Erythroblast (primary cell): Measurements from ENCODE around the gene PRPF18.
A peak's percentile ranks its signal among the peaks of the same experiment; 100 is the strongest.
"Not testable (repeated sequence)": the region's sequence is repeated elsewhere in the genome, so short reads cannot be mapped to it uniquely, and the experiment has no call there.

Experiments
- DNase-seq, 2 experiments: peaks; one replicate each; lab custom pipeline; 2025; lab: John Stamatoyannopoulos, UW
- GATA1 ChIP-seq: IDR thresholded peaks from 2 replicates; pipeline ENCODE4 v1.6.1; 2011; ENCODE audit warnings: low read depth, mild to moderate bottlenecking, control low read depth, low read length, moderate library complexity
- POLR2A ChIP-seq: IDR thresholded peaks from 2 replicates; pipeline ENCODE4 v1.6.1; 2011; ENCODE audit warnings: mild to moderate bottlenecking, low read length

PRPF18 gene, protein sequence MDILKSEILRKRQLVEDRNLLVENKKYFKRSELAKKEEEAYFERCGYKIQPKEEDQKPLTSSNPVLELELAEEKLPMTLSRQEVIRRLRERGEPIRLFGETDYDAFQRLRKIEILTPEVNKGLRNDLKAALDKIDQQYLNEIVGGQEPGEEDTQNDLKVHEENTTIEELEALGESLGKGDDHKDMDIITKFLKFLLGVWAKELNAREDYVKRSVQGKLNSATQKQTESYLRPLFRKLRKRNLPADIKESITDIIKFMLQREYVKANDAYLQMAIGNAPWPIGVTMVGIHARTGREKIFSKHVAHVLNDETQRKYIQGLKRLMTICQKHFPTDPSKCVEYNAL

DNA sequence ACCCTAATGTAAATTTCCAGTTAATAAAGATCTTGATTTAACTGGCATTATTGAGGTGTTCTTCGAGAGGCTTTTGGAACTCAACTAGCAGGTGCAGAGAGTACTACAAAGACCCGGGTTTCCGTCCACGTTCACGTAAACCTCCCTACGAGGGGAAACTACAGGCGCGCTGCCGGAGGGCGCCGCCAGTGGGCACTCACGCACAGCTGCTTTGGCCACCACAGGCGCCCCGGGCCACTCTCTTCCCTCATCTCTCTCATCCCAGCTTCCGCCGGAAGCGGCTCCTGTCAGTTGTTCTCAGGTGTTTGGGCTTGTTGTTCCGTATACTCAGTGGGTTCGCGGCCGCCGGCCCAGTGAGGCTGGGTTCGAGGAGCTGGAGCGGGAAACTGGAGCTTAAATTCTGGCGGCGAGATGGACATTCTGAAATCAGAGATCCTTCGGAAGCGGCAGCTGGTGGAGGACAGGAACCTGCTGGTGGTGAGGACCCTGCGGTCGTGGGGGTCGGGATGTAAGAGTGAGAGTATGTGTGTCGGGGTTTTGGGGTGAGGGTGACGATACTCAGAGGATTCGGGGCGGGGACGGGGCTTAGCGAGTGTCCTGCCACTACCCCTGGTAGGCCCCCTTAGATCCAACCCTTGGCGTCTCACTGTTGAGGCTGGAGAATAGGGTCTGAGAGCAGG lies at the start of gene PRPF18:
Gene PRPF18, plus strand, starts transcription at position 290 of the 680 bp plus-strand sequence. Its CDS starts 122 bp downstream, at position 412.
- peak; percentile 95 to 96 for DNase-seq
- TF ChIP-seq GATA1 (no peak), POLR2A (peak; percentile 76)

DNA sequence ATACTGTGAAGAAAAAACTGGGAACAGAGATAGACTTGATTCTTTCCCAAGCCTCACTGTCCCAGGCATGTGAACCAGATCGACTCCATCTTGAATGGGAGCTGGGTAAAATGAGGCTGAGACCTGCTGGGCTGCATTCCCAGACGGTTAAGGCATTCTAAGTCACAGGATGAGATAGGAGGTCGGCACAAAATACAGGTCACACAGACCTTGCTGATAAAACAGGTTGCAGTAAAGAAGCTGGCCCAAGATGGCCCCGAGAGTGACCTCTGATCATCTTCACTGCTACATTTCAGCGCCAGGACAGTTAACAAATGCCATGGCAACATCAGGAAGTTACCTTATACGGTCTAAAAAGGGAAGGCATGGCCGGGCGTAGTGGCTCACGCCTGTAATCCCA lies 48.8 kb upstream of the PRPF18 start:
- not testable (repeated sequence) for DNase-seq

DNA sequence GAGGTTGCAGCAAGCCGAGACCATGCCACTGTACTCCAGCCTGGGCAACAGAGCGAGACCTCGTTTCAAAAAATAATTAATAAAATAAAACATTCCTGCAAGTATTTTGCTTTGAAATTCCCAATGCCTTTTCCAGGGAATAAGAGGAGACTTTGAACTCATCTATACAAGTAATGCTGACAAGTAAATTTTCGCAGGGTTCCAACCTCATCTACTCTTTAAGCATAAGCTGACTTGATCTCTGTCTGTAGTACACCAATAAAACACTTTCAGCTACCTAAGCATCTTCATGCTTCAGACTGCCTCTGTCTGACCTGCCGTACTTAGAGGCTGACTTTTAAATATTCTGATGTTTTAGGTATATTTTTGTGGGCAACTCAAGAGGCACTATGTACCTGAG lies 44.2 kb upstream of the PRPF18 start:
- TF ChIP-seq GATA1 (no peak), POLR2A (no peak)
- DNase-seq = no peak

DNA sequence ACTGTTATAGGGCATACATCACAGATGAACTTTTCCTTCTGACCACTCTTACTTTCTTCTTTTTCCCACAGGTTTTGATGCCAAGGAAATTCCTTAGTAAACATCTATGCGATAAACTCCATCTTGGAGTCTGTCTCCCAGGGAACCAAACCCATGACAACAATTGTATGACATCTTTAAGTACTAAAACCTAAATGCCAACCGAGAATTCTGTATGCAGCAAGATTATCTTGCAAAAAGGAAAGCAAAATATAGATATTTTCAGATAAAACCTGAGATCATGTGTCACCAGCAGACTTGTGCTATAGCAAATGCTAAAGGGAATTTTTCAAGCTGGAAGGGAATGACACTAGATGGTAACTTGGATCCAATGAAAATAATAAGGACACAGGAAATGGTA lies 36.0 kb upstream of the PRPF18 start:
- TF ChIP-seq GATA1 (no peak), POLR2A (no peak)

DNA sequence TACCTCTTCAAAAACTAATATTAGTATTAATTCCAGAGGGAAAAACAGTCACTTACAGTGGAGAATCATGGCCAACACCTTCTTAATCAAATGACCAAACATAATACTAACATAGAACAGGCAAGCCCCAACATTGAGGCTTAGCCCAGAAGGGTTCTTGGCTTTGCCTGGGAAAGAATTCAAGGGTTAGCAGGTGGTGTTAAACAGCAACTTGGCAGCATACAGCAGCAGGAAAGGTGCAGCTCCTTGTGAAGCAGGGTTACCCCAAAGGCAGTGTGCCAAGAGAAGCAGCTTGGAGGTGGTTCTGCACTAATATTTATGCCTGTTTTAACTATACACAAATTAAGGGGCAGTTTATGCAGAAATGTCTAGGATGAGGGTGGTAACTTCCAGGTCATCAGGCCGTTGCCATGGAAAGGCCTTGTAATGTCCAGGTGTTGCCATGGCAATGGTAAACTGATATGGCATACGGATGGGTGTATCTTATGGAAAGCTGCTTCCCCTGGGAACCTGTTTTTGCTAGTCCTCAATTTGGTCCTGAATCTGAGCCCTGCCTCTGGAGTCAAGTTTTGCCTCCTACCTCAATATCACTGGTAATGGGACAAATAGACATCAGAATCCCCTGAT lies 30.8 kb upstream of the PRPF18 start:
- TF ChIP-seq GATA1 (no peak), POLR2A (no peak)
- no peak for DNase-seq

More for the DNA sequence above, 36.0 kb upstream of the PRPF18 start:
- no peak for DNase-seq

DNA sequence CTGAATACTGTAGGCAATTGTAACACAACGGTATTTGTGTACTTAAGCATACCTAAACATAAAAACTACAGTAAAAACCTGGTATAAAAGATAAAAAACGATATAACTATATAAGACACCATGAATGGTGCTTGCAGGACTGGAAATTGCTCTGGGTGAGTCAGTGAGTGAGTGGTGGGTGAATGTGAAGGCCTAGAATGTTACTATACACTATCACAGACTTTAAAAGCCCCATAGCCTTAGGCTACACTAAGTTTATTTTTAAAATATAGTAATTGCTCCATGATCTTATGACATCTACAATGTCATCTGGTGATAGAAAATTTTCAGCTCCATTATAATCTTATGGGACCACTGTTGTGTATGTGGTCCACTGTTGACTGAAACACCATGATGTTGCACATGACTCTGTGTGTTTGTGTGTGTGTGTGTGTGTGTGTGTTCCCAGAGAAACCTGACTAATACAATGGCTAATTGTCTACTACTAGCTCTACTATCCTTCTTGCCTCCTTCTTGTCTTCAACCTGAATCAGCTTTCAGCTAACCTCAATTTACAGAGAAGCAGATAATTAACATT lies 27.6 kb upstream of the PRPF18 start:
- no peak for DNase-seq
- TF ChIP-seq POLR2A (no peak), GATA1 (no peak)

DNA sequence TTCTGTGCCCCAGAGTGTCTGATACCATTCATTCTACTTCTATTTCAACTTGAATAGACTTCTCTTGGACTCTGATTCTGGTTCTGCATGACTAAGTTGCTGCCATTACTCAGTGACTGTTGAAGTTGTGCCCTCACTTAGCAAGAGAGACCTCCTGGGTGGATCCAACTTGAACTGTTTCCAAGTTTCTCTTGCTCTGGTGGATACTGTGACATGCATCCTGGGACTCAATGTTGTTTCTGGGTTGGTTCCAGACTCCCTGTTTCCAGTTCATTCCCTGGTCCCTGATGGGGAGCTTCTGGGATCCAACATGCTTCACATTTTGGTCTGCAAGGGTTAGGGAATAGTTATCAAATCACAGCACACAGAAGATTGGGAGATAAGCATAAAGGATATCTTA lies 26.2 kb upstream of the PRPF18 start:
- DNase-seq = no peak
- TF ChIP-seq GATA1 (no peak), POLR2A (no peak)

DNA sequence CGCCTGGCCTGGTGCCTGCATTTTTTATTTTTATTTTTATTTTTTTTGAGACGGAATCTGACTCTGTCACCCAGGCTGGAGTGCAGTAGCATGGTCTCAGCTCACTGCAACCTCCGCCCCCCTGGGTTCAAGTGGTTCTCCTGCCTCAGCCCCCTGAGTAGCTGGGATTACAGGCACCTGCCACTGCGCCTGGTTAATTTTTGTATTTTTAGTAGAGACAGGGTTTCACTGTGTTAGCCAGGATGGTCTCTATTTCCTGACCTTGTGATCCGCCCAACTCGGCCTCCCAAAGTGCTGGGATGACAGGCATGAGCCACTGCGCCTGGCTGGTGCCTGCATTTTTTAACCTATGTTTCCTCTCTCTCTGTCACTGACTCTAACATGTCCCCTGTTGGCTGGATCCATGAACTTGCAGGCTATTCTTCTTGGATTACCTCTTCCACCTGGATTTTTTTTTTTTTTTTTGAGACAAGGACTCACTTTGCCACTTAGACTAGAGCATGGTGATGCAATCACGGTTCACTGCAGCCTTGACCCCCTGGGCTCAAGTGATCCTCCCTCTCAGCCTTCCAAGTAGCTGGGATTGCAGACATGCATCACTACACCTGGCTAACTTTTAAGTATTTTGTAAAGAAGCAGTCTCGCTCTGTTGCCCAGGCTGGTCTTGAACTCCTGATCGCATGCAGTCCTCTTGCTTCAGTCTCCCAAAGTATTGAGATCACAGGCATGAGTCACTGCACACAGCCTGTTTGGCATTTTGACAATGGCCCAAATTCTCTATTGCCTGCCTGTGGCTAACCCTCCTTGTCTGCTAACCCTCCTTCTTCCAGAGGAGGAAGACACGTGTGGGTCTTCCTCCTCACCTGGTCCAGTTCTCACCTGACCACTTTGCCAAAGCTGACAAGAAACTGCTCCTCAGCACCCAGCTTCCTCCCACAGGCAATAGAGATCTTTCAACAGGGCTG lies 23.0 kb upstream of the PRPF18 start:
- TF ChIP-seq POLR2A (no peak), GATA1 (no peak)
- no peak for DNase-seq

DNA sequence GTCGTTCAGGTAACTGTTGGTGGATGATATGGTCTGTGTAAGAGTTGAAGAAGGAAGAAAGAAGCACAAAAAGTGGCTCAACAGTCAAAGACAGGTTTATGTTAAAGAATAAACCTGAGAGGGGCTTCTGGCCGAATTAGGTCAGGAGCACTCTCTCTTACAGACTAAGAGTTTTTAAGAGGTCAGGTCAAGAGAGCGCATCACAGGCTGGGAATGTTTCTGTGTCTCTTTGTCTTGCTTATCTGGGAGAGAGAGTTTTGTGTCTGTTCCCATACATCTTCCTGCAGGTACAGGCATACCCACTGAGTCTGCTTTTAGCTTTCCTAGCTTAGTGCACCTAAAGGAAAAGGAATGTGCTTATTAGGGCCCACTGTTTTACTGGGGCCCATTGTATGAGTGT lies 22.2 kb upstream of the PRPF18 start:
- no peak for TF ChIP-seq GATA1
- no peak for TF ChIP-seq POLR2A
- no peak for DNase-seq

DNA sequence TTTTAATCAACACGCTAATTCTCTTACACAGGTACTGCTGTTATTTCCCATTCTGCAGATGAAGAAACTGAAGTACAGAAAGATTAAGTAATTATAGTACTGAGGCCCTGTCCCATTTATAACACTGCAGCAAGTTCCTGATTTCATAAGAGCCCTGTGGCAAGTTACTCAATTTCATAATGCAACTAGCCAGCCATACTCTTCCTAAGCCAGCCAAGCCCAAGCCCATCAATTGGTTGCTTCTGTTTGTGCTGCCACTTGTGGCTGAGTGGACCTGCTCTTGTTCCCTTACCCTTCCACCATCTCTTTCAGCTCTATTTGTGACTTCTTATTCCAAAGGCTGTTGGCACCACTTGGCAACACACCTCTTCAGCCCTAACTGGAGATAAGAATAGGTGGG lies 19.7 kb upstream of the PRPF18 start:
- TF ChIP-seq GATA1 (no peak), POLR2A (no peak)
- no peak for DNase-seq

DNA sequence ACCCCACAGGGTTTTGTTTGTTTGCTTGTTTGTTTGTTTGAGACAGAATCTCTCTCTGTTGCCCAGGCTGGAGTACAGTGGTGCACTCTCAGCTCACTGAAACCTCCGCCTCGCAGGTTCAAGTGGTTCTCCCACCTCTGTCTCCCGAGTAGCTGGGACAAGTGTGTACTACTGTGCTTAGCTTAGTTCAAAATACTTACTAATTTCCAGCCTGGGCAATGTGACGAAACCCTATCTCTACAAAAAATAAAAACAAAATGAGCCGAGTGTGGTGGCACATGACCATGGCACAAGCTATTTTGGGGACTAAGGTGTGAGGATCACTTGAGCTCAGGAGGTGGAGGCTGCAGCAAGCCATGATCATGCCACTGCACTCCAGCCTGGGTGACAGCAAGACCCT lies 15.2 kb upstream of the PRPF18 start:
- TF ChIP-seq POLR2A = no peak
- TF ChIP-seq GATA1 = no peak
- no peak for DNase-seq

DNA sequence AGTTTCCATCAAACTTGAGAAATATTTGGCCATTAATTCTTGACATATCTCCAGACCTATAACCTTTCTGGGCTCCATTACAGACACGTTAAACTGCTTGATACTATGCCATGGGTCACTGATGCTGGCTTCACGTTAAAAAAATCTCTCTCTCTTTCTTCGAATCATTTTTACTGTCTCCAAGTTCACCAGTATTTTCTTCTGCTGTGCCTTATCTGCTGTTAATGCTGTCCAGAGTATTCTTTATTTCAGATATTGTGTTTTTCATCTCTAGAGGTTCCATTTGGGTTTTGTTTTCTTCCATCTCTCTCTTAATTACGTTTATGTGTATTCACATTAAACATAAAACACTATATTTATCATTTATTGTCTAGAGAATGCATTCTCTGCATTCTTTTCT lies 12.8 kb upstream of the PRPF18 start:
- TF ChIP-seq POLR2A (no peak), GATA1 (no peak)
- no peak for DNase-seq

DNA sequence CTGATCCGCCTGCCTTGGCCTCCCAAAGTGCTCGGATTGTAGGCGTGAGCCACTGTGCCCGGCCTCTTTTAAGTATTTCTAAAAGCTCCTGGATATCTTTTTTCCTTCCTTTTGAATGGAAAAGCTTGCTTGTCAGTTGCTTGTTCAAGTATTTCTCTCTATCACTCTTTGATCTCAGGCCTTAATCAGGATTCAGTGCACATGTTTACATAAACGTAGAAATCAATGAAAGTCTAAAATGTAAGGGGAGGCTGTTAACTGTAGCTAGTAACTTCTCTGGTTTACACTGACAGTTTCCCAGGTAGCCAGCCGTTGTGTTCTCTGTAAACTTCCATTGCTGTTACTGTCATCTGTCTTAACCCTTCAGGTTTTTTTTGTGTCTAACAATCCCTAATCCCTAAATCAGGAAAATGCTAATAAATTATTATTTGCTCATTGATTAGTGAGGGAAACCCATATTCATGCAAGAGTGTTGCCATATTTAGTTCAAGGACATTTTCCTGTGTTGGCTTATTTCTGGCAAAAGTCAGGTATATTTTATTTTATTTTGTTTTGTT lies 1.5 kb upstream of the PRPF18 start:
- no peak for DNase-seq
- TF ChIP-seq GATA1 (no peak), POLR2A (no peak)
